ENCODE results near the gene ETS1. TPM values are rescaled to one million over a fixed set of nuclear protein-coding genes. Genes with fewer than 3 reads are reported as not detected.

The ETS1 gene
- 3.8 and 4.3 TPM in 2 replicates for total RNA-seq (2014; rRNA removed; shearing (Covaris generic))

DNA sequence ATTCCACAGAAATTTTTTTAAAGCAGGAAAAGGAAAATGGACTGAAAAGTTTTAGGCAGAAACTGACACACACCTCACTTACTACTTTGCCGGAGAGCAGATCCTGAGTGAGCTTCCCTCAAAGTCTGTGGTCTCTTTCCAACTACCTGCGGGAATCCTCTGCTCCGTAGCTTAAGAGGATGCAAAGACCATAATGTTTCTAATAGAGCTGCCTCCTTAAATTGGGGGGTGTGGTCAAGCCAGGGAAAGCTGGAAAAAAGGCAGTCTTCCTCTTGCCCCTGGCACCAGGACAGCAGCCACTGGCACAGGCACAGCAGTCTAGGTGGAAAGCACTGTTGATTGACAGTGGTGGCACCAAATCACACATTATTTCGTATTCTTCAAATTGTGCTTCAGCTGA is at the start of gene ETS1:
ETS1 (minus strand) TSS at position 144 of the 400 bp plus-strand sequence. CDS start 14,428 bp downstream, outside the sequence.
- no peak for DNase-seq (ENCODE audit: low spot score)

DNA sequence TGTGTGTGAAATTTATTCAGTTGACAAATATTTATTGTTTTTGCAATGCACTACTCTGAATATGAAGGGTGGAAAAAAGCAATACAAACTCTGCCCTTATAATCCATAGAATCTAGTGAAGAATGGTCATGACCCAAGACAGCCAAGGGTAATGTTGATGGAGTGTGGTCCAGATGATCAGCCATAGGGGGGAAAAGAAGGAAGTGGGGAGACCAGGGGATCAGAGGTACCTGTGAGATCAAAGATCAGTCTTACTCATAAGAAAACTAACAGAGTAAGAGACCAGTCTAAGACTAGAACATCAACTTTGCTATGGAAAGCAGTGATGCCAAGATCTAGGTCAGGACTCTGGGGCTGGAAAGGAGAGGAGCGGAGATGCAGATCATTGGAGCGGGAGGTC is 47.0 kb upstream of the ETS1 start:
- no peak for DNase-seq (ENCODE audit: low spot score)

DNA sequence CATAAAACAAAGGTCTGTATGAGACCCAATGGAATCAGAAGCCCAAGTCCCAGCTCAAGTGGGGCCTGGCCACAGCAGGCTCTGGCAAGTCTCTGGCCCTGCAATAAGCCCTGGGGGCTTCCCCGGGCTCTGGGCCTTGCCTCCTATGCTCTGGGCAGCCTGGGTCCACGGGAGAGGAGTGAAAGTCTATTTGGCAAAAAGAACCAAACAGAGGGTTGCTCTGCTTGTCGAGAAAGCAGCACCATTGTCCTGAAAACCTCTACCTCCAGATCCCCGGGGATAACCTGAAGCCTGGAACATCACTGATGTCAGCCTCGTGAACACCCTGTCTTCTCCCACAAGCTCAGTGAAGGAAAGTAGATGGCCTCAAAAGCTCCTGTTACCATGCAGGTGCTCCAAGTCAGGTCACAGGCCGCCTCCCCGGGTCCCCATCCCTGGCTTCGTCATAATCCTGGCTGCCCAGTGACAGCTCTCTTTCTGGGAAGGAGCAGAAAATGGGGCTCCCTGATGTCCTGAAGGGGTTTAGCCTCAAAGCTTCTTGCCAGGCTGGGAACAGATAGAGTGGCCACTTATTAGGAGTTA is 46.1 kb upstream of the ETS1 start:
- DNase-seq (ENCODE audit: low spot score), result no peak

- DNase-seq (ENCODE audit: low spot score), result peak; percentile 47
Observed at GRCh38 chr11:128632141-128632791, 44.9 kb upstream of the ETS1 start.

- DNase-seq (ENCODE audit: low spot score), result peak; percentile 89
Observed at GRCh38 chr11:128630367-128631230, 43.2 kb upstream of the ETS1 start.

DNA sequence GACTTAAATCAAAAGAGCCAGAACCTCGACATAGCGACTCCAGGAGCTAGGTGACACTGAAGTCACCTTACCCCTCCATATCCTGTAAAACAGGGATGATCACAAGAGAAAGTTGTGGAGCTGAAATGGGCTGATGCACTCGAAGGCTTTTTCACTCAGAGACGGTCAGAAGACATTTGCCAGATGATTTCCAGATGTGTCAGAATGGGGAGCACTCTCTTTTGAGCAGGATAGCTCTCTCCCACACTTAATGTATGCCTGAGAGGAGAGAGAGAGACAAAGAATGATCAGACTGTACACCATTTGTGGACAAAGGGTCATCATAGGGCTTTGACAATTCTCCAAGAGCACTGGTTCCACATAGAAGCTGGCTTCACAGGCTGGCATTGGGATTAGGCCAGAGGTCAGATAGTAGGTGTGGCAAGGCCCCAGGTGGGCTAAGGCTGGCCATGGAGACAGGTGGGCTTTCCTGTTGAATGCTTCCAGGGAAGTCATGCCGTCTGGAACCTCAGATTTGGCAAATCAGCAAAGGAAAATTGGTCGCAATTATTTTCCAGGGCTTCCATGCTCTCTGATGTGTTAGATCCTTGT is 42.3 kb upstream of the ETS1 start:
- no peak for DNase-seq (ENCODE audit: low spot score)

DNA sequence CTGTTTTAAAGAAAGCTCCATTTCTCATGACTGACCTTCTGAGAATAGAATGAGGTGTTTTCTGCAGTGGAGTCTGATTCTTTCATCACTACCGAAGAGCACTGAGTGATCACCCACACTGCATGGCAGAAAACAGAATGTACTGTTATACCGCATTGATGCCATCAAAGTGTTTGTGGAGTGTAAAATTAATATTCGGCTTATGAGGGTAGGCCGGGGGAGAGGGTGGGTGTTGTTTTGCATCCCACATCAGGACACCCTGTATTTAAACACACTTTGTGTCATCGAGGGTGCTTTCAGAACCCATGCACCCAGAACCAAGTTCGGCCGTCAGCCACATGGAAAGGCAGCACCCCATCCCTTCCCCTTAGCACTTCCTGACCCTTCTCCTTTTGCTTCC is 41.3 kb upstream of the ETS1 start:
- DNase-seq (ENCODE audit: low spot score), result no peak

DNA sequence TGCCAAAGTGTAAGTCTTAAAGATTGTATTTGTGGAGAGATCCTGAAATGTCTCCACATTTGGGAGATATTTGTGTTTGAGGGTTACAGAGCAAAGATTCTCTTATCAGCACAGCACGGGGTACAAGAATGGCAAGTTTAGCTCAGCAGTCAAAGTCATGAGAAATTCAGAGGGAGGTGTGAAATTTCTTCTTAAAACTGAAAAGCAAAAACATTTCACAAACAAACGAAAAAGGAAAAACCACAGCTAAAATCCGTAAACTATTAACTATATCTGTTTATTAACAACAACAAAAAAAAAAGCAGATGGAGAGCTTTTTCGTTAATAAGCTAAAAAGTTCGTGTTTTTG is 40.9 kb upstream of the ETS1 start:
- no peak for DNase-seq (ENCODE audit: low spot score)

DNA sequence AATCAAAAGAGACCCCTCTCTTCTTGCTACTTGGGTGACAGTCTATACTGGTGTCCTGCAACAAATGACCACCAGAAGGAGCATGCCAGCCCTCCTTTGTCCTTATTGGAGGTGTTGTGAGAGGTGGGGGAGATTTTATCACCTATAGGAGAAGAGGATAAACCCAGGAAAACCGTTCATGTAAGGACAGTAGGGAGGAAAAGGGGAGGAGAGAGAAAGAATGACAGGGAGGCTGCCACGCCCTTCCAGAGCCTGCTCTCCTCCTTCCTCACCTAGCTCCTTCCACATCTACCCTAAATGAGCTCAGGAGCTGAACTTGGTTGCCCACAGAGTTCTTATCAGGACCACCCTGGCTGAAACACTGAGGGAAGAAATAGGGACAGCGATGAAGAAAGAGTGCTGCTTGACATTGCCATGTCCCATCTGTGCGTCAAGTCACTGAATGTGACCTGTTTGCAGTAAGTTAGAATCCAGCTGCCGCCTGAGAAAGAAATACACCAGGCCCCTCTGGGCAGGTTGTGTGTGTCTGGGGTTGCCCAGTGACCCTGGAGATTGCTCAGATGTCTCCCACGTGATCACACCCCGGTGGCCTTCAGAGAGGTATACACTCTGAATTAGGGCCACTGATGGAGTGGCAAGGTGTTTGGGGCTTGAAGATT is 40.4 kb upstream of the ETS1 start:
- DNase-seq (ENCODE audit: low spot score), result no peak

DNA sequence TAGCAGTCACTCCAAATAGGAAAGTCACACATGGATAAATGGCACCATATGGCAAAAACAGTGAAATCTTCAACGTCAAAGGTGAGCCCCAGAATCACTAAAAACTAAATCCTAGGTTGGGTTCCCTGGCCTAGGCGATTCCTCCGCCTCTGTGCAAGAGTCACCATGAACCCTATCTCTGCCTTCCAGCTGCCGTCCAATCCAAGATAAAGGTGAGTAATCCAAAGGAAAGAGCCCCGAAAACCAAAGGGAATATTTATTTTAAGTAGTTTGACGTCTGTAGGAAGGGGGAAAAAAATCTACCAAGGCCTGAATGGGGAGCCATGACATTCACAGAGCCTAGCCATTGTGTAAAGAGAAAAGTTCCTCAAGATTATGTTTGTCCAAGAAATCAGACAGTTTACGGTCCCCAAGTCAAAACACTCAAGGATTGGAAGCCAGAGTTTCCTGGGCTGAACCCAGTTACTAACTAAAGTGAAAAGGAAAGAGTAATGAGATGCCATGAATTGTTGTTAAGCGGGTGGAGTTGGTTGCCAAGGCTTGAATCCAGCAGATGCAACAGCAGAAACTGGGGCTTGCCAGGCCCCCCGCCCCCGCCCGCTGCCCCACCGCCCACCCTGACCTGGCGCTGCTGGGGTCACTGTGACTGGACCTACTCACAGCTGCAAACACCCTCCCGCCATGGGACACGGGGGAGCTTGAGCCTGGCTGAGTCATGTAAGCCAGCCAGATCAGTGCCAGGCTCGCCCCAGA is 39.7 kb upstream of the ETS1 start:
- no peak for DNase-seq (ENCODE audit: low spot score)

DNA sequence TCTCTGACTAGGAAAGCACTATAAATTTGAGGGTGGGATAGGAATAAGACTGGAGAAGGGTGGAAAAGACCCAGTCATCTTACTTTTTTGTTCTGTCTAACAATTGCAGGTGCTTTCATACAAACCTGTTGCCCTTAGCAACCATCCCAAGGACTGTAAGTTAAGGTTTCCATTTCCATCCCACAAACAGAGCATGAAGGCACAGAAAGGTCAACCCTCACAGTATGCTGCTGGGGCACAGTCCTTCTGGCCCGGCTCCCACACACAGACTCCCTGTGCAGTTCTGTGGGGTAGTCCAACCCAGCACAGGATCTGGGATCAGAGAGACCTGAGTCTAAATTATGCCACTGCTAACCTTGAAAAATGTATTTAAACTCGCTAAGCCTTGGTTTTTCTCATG is 38.4 kb upstream of the ETS1 start:
- DNase-seq (ENCODE audit: low spot score), result no peak

DNA sequence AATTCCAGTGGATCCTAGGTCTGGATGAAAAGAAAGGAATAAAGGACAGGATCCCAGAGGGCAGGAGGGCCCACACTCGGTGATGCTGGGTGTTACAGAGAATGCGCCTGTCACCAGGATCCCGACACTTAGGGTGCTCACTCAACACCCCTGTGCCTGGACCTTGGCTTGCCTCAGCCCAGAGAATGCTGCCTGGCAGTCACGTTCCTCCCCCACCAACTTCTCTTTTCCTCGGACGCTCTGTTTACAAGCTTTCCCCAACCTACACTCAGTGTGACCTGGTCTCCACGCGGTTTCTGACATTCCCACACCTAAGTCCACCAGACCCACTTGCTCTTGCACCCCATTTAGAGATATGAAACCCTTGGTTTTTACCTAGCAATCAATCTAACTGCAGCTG is 38.0 kb upstream of the ETS1 start:
- DNase-seq (ENCODE audit: low spot score), result no peak

DNA sequence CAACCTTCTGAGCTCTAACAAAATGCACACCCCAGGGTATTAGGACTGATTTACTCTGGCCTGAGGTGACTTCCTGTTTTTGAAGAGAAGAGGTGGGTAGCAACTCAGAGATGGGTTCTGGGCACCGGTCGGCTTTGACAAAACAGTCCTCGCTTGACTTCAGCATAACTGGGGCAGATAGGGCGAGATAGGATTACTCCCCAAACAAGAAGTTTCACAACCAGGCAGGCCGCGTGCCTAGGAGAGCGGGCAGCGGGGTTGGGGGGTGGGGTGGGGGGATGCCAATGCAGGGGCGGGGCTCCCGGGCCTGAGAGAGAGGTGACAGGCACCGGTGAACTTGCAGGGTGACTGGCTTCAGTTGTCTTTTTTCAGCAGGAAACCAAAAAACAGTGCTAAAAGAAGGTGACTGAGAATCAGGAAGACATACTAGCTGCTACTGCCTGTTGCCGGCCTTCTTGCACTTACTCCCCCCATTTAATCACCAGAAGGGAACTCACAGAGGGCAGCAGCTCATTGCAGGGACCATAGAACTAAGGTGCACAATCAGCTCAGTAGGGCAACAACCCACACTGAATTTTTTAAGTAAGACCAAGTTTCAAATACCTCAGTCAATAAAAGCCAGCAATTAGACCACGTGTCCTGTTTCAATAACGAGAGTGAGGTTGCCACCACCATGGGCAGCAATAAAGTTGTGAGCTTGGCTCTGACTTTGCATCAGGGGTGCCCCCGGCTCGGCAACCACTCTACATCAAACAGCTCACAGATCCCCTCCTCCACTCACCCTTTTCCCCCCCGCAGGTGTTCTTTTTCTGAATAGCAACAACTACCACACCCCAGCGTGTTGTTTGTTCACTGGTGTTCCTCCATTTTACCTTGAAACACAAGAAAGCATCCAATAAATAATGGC is 37.2 kb upstream of the ETS1 start:
- no peak for DNase-seq (ENCODE audit: low spot score)

DNA sequence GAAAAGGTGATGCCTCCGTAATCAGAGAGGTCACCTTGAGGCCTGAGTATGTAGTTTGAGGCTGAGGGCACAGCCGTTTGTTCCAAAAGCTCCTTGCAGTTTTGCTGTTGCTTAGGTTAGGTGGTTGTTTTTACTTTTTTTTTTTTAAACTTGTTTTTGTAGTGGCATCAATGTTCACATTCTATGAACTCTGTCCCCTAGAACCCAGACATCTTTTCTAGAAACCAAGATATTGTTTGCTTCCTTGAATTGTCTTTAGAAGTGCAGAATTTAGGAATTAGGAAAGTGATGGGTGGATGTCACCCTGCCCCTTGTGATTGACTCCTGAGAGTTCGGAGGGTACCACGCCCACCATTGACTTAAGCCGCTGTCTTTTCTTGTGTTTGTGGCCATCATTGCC is 35.7 kb upstream of the ETS1 start:
- DNase-seq (ENCODE audit: low spot score), result no peak

DNA sequence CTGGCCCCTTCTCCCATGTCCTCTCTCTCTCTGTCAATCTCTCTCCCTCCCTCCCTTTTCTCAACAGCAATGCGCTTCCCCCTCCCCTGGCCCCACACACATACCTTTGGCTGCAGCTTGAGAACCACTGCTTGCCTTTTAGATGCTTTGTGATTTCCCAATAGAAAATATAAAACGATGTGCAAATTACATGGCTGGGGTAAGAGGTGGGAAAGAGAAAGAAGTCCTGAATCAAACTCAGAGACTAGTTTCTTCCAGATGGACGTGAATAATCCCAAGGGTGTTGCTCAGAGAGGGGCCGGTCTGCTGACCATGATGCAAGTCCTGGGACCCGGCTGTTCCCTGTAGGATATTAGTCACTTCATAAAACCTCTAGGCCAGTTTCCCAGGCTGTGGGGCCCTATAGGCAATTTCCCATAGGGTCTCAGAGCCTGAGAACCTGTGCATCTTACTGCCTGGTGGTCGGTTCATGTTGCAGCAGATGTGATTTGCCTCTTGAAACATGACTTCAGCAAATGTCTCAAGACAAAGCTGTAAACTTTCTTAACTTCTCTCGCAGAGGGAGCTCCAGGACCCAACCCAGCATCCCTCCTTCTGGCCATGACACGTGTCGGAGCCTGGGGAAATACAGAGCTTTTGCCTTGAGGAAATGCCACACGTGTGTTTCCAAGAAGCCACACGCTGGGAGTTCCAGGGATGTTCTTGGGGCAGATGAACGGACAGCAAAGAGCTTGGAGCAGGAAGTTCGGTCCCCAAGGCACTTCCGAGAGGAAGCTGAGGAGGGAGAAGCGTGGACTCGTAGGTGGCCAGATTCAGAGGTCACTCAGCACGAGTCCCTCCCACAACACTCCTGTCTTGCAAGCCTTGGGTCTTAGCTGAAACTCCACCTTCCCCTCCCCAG is 34.5 kb upstream of the ETS1 start:
- DNase-seq (ENCODE audit: low spot score), result no peak

DNA sequence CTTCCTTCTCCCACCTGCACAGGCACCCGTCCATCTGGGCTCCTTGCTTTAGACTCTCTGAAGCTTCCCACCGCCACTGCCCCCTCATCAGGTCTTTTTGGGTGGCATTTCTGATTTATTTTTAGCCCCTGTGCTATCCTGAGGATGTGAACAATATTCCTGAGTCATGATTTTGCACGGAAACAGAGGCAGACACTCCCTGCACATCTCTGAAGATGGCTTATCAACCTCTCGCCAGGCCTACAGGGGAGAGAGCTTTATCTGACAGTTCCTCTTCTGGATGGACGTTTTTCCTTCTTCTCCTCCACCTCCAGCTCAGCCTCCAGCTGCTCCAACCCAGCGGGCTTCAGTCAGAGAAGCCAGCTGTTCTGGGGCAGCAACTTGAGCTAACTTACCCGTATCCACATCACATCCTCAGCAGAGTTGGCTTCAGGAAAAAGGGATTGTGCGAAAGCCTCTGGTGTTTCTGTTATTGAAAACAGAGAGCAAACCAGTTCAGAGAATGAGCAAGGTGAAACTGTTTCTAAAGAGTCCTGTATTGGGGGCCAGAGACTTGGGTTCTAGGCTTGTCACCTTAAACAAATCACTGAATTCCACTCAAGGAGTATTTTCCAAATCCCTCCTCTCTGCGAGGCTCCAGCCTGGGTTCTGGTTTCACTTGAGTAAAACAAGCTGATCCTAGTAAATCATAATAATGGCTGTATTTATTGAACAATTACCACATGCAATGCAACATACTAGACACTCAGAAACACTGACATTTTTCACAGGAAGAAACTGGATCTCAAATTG is 33.1 kb upstream of the ETS1 start:
- DNase-seq (ENCODE audit: low spot score), result no peak

DNA sequence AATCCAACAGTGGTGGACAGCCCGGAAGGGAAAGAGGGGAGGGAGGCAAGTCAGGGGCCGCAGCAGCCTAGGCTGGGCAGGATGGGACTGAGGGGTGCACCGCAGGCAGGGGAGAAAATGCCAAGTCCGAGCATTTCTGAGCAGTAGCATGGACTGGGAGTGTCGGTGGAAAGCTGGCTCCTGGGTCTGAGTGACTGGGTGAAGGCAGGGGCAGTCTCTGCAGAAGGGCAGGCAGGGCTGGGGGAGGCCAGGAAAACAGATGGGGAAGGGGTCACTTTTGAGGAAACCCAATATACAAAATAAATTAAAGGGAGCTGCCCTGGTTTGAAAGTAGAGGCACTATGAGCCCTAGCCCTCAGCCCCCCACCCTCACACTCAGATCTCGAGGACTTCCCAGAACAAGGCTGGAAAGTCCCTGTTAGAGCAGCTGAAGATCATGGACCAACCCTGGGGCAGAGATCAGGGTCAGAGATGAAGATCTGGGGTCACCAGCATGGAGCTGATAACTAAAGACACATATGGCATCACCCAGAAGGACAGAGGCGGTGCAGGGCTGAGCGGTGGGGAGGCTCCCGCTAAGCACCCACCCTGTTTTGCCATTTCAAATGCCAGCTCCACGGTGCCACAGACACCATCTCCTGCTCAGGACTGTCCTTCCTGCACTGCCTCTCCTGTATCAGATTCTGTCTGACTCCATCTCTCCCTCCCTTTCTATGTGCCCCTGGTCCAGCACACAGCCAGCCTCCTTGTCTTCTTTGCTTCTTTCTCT is 32.4 kb upstream of the ETS1 start:
- no peak for DNase-seq (ENCODE audit: low spot score)

All from HT-29 (cell line).